Mucosa of stomach (tissue), 1 donor: Measurements from ENCODE around the gene TSPAN14.
"Not testable (repeated sequence)": the region's sequence is repeated elsewhere in the genome, so short reads cannot be mapped to it uniquely, and the experiment has no call there.

Experiments used
- H3K27me3 ChIP-seq: one replicate; pipeline ENCODE4 v1.7.0; 2013; ENCODE audit warnings: mild to moderate bottlenecking, low read length; ENCODE audit not compliant: control insufficient read depth, insufficient read depth
- H3K36me3 ChIP-seq: one replicate; pipeline ENCODE4 v1.7.0; 2013; ENCODE audit warnings: low read length; ENCODE audit not compliant: control insufficient read depth, insufficient read depth
- H3K4me1 ChIP-seq: one replicate; pipeline ENCODE4 v1.7.0; 2013; ENCODE audit warnings: mild to moderate bottlenecking, low read length; ENCODE audit not compliant: control insufficient read depth, insufficient read depth
- H3K4me3 ChIP-seq: one replicate; pipeline ENCODE4 v1.7.0; 2013; ENCODE audit warnings: low read length
- H3K9ac ChIP-seq: one replicate; pipeline ENCODE4 v1.7.0; 2013; ENCODE audit warnings: mild to moderate bottlenecking, low read length, moderate library complexity
- H3K9me3 ChIP-seq: one replicate; pipeline ENCODE4 v1.7.0; 2013; ENCODE audit warnings: mild to moderate bottlenecking, low read length, moderate library complexity; ENCODE audit not compliant: control insufficient read depth
- donor health status: Pancreatic carcinoma.

Gene TSPAN14

DNA sequence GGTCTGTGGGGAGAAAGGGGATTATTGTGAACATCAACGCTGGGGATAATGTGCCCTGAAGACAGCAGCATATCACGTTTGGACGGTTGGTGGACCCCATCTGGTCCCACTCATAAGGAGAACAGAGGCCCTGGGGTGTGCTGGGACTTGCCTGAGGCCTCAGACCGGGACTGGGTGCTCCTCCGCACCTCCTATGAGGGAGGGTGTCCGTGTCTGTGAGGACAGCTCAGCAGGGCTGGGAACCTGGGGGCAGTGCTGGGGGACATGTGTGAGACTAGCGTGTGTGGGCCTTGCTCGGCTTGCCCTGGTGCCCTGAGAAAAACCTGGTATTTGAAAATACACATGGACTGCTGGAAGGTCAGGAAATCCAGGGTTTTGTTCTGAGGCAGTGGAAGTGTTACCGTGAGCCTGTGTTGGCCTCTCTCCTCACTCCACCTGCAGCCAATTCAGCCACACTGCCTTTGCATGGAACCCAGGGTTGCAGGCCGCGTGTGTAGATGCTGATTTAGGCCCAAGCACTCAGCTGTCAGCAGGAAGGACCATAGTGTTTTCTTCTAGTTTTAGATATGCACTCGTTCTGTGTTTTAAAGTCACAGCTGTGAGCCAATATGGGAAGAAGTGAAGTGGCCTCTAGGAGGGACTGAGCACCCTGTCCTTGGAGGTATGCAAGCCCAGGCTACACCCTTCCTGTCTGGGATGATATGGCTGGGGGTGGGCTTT, 70.2 kb downstream of the TSPAN14 start:
- H3K4me1 ChIP-seq: no peaks in the 10 kb centered on the region
- no peaks in the 10 kb centered on the region for H3K27me3 ChIP-seq
- no peaks in the 10 kb centered on the region for H3K36me3 ChIP-seq
- no peak overlapping the region for H3K9ac ChIP-seq
- H3K9me3 ChIP-seq: no peaks in the 10 kb centered on the region
- no peak overlapping the region for H3K4me3 ChIP-seq

DNA sequence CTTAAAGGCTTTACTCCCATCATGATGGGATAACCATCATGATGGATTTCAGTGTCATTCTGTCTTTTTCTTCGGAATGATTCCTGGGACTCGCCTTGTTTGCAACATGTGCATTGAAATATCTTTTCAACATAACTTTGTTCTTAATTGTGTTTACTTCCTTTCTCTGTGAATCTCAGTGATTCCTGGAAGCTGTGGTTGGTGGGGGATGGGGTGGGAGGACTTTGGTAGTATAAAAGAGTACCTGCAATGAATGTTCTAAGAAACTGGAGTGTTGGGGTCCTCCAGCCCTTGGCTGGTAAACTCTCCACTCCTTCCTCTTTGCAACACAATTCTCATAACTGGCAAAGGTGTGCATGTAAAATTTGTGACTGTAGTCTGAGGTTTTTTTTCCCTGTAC, 72.1 kb downstream of the TSPAN14 start:
- H3K9me3 ChIP-seq: no peaks in the 10 kb centered on the region
- no peak overlapping the region for H3K4me3 ChIP-seq
- H3K36me3 ChIP-seq: no peaks in the 10 kb centered on the region
- no peak overlapping the region for H3K9ac ChIP-seq
- no peaks in the 10 kb centered on the region for H3K27me3 ChIP-seq
- H3K4me1 ChIP-seq: peaks cover 4% of the 10 kb centered on the region

DNA sequence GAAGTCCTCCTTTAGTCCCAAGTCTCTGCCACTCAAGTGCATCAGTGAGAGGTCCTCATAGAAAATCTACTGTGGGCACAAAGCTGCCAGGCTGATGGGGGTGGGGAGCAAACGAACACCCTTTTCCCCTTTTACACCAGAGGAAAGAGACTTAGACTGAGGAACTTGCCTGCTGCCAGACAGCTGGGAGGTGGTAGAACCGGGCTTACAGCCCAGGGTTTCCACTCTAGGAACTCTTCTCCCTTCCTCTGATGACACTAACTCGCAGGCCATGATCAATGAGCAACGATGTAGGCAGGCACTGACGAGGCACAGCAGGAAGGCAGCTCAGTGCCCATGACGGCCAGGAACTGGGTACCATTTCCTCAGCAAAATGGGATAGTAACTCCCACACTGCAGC, 72.6 kb downstream of the TSPAN14 start:
- Histone ChIP-seq H3K9me3 (no peaks in the 10 kb centered on the region), H3K9ac (no peak overlapping the region), H3K4me1 (peaks cover 4% of the 10 kb centered on the region), H3K36me3 (no peaks in the 10 kb centered on the region), H3K27me3 (no peaks in the 10 kb centered on the region), H3K4me3 (no peak overlapping the region)

DNA sequence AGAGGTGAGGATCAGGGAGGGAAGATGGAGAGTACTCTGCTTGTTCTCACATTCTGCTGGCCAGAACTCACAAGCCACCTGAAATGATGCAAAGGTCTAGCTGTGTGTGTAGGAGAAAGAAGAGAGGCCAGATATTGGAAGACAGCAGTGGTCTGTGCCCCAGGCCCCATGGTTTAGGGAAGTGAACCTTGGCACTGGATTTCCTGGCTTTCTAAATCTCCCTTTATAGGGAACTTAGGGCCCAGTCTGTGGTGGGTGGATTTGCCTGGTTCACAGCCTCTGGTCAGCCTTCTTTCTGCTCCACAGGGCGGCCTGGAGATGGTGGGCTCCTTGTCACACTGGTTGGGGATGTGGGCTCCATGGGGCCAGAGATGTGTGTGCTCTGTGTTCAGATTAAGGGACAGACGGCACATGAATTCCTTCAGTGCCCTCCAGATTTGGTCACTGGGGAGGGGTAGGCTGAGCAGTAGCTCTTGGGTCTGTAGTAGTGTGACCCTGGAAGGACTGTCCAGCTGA, 74.1 kb downstream of the TSPAN14 start:
- H3K27me3 ChIP-seq: no peaks in the 10 kb centered on the region
- H3K9me3 ChIP-seq: no peaks in the 10 kb centered on the region
- no peak overlapping the region for H3K4me3 ChIP-seq
- H3K9ac ChIP-seq: no peak overlapping the region
- H3K4me1 ChIP-seq: peaks cover 4% of the 10 kb centered on the region
- no peaks in the 10 kb centered on the region for H3K36me3 ChIP-seq

DNA sequence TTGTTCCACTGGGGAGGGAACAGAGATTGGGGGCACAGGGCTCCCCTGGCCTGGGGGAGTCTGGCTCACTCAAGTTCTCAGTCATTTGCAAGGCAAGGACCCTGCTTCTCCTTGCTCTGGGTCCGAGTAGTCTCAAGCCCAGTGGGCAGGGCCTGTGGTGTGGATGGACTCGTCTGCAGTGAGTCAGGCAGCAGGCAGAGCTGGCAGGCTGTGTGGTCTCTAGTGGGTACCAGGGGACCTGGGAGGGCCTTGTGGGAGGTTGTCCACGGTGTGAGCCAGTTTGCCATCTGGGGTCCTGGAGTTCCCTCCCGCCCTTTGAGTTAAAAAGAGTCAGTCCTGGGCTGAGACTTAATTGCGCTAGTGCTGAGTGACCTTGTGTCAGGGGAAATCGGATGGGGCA, 74.8 kb downstream of the TSPAN14 start:
- Histone ChIP-seq H3K9me3 (no peaks in the 10 kb centered on the region), H3K9ac (no peak overlapping the region), H3K27me3 (no peaks in the 10 kb centered on the region), H3K36me3 (no peaks in the 10 kb centered on the region), H3K4me3 (no peak overlapping the region), H3K4me1 (peaks cover 4% of the 10 kb centered on the region)

DNA sequence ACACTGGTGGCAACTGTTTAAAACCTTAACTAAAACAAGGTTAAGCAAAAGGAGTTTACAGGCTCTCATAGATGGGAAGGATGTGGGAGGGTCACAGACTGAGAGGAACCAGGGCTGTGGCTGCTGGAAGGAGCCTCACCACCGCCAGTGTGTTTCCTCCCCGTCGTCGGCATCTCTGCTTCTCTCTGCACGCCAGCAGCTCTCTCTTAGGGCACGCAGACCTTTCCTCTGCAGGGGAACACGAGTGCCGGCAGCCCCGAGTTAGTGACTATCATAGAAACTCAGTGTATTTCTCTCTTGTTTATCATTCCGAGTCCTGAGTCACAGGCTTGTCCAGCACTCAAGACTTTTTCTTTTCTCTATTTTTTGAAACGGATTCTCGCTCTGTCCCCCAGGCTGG, 75.5 kb downstream of the TSPAN14 start:
- no peaks in the 10 kb centered on the region for H3K27me3 ChIP-seq
- H3K4me1 ChIP-seq: peaks cover 4% of the 10 kb centered on the region
- H3K9me3 ChIP-seq: no peaks in the 10 kb centered on the region
- no peak overlapping the region for H3K9ac ChIP-seq
- no peaks in the 10 kb centered on the region for H3K36me3 ChIP-seq
- H3K4me3 ChIP-seq: no peak overlapping the region

DNA sequence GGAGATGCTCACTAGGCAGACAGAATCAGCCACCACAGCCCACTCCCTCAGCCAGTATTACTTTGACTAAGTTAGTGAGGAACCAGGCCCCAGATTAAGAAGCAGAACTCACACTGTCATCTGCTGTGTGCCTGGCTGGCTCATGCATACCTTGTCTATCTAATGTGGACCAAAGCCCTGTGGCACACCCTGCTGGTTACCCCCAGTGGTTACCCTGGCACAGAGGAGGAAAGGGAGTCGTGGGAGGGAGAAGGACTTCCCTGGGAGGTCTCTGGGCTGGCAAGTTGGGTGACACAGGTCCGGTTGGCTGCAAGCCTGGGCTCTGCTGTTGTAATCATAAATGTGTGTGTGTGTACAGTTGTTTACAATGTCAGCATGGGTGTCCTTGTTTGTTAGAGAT, 76.1 kb downstream of the TSPAN14 start:
- Histone ChIP-seq H3K4me1 (peaks cover 4% of the 10 kb centered on the region), H3K4me3 (no peak overlapping the region), H3K36me3 (no peaks in the 10 kb centered on the region), H3K27me3 (no peaks in the 10 kb centered on the region), H3K9ac (no peak overlapping the region), H3K9me3 (no peaks in the 10 kb centered on the region)

DNA sequence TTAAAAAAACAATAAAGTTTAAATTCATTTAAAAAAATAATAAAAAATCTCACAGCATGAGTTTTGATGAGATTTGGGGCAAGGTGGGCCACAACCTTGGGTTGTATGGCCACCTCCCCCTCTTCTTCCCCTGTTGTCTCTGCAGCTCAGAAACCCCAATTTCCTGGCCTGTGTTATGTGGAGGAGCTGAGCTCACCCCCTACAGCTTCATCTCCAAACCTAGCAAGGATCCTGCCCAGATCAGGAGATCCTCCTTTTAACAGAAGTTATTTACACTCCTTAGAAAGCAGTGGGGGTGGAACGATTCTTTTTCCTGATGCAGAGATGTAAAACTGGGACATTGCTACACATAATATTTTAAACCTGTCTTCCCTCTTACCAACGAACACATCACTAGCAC, 76.7 kb downstream of the TSPAN14 start:
- no peak overlapping the region for H3K4me3 ChIP-seq
- H3K4me1 ChIP-seq: peaks cover 4% of the 10 kb centered on the region
- no peaks in the 10 kb centered on the region for H3K36me3 ChIP-seq
- H3K27me3 ChIP-seq: no peaks in the 10 kb centered on the region
- H3K9ac ChIP-seq: no peak overlapping the region
- no peaks in the 10 kb centered on the region for H3K9me3 ChIP-seq

DNA sequence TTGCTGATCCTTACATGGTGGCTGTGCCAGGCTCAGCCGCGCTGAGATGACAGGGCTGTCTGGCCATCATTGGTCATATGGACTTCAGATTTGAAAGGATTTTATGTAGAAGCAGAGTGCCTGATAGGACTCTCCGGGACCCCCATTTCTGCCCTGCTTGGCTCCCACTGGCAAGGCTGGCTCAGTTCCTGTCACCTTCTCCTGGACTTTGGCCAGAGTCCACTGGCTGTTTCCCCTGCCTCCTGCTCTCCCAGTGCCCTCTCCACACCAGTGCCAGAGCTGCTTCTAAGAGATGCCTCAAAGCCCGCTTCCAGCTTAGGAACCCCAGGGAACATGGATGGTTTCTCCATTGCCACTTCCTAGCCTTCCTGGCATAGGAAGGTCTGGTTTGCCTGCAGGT, 78.5 kb downstream of the TSPAN14 start:
- no peak overlapping the region for H3K4me3 ChIP-seq
- H3K9ac ChIP-seq: no peak overlapping the region
- no peaks in the 10 kb centered on the region for H3K27me3 ChIP-seq
- peaks cover 11% of the 10 kb centered on the region for H3K4me1 ChIP-seq
- H3K9me3 ChIP-seq: no peaks in the 10 kb centered on the region
- H3K36me3 ChIP-seq: no peaks in the 10 kb centered on the region

DNA sequence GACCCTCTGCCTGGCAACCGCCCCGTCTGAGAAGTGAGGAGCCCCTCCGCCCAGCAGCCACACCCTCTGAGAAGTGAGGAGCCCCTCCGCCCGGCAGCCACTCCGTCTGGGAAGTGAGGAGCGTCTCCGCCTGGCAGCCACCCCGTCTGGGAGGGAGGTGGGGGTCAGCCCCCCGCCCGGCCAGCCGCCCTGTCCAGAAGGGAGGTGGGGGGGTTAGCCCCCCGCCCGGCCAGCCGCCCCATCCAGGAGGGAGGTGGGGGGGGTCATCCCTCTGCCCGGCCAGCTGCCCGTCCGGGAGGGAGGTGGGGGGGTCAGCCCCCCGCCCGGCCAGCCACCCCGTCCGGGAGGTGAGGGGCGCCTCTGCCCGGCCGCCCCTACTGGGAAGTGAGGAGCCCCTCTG, 79.9 kb downstream of the TSPAN14 start:
- H3K36me3 ChIP-seq, H3K9me3 ChIP-seq, H3K4me3 ChIP-seq, H3K27me3 ChIP-seq, H3K9ac ChIP-seq: not testable (repeated sequence)
- peaks cover 11% of the 10 kb centered on the region for H3K4me1 ChIP-seq

DNA sequence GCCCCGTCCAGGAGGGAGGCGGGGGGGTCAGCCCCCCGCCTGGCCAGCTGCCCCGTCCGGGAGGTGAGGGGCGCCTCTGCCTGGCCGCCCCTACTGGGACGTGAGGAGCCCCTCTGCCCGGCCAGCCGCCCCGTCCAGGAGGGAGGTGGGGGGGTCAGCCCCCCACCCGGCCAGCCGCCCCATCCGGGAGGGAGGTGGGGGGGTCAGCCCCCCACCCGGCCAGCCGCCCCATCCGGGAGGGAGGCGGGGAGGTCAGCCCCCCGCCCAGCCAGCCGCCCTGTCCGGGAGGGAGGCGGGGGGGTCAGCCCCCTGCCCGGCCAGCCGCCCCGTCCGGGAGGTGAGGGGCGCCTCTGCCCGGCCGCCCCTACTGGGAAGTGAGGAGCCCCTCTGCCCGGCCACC, 80.5 kb downstream of the TSPAN14 start:
- not testable (repeated sequence) for H3K36me3 ChIP-seq, H3K9me3 ChIP-seq, H3K27me3 ChIP-seq, H3K9ac ChIP-seq, H3K4me3 ChIP-seq
- peaks cover 11% of the 10 kb centered on the region for H3K4me1 ChIP-seq

DNA sequence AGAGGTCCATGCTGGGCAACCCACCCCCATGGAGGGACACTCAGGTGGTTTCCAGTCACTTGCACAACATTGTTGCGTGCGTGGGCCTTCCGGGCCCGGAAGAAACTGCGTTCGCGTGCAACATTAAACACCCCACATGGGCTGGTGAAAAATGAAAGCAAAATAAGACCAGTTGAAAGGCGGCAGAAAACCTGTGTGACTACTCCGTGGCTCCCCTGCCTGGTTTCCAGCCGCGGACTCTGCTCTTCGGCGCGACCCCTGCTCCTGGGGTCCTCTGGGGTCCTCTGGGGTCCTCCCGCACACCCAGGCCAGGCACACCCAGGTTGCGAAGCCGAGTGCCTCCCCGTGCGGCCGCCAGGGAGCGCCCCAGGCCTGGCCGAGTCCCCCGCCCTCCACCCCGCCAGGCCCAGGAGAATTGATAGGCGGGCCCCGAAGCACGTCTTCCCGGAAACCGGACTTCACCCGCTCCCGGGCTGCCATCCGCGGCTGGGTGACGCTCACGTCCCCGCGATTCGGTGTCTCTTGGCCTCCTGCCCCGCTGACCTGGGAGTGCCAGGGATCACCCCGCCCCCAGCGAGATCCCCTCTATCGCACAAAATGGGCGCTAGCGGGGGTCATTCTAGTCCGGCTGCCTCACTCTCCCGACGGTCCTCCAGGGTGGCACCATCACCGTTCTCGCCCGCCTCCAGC, 81.7 kb downstream of the TSPAN14 start:
- H3K9ac ChIP-seq: peak overlapping the region; percentile 87
- peak overlapping the region; percentile 47 for H3K4me3 ChIP-seq
- H3K36me3 ChIP-seq: no peaks in the 10 kb centered on the region
- no peaks in the 10 kb centered on the region for H3K27me3 ChIP-seq
- H3K4me1 ChIP-seq: peaks cover 7% of the 10 kb centered on the region
- H3K9me3 ChIP-seq: no peaks in the 10 kb centered on the region
